Large intestine (tissue), 1 donor: Measurements from ENCODE around the gene MCEE. TPM values are rescaled to one million over a fixed set of nuclear protein-coding genes. Genes with fewer than 3 reads are reported as not detected.

ENCODE experiments used
- polyA plus RNA-seq: library from polyadenylated mRNA; unstranded; fragments of 120-200 nt; gene quantifications from one replicate; pipeline ENCODE4 v1.2.1, GENCODE V29; 2013

Gene MCEE
- polyA plus RNA-seq, 1 donor: 26.0 TPM

Other genes with a start within 250 kb of the MCEE start
- 0.34 TPM for gene VAX2, start 229.7 kb downstream of the MCEE start, polyA plus RNA-seq
- gene ATP6V1B1, start 194.3 kb downstream of the MCEE start, polyA plus RNA-seq: 1.6 TPM
- gene ANKRD53, start 151.6 kb downstream of the MCEE start, polyA plus RNA-seq: 2.3 TPM
- 43.6 TPM for gene TEX261, start 135.4 kb downstream of the MCEE start, polyA plus RNA-seq
- gene NAGK, start 61.6 kb downstream of the MCEE start, polyA plus RNA-seq: 74.0 TPM
- 34.4 TPM for gene MPHOSPH10, start 405 bp upstream of the MCEE start, polyA plus RNA-seq
- 4.1 TPM for gene PAIP2B, start 96.9 kb upstream of the MCEE start, polyA plus RNA-seq
- gene ZNF638, start 201.6 kb upstream of the MCEE start, polyA plus RNA-seq: 137 TPM